VCaP (cell line): Measurements from ENCODE around the gene RAD18.

Experiments used
- H3K27ac ChIP-seq: fragments of 450-650 bp; 2 replicates; pipeline ENCODE4 v1.5.1; 2017
- CTCF ChIP-seq: fragments of 450-650 bp; conservative IDR thresholded peaks from 2 replicates; pipeline ENCODE4 v1.5.1; 2017; ENCODE audit warnings: mild to moderate bottlenecking, moderate library complexity

The RAD18 gene

GRCh38 chr3:8962226-8962861 is 928 bp downstream of the RAD18 start:
- H3K27ac ChIP-seq: peak overlapping the region; percentile 88
- TF ChIP-seq CTCF: no peak

- H3K27ac ChIP-seq: no peak overlapping the region
- no peak for TF ChIP-seq CTCF
Observed at GRCh38 chr3:8959668-8960067, 3.6 kb downstream of the RAD18 start.

GRCh38 chr3:8954938-8955763 is 8.1 kb downstream of the RAD18 start:
- TF ChIP-seq CTCF: no peak
- H3K27ac ChIP-seq: peak overlapping the region; percentile 46

- H3K27ac ChIP-seq: peak overlapping the region; percentile 46
- no peak for TF ChIP-seq CTCF
Observed at GRCh38 chr3:8953313-8953712, 10.0 kb downstream of the RAD18 start.

GRCh38 chr3:8952130-8952529 is 11.1 kb downstream of the RAD18 start:
- TF ChIP-seq CTCF: no peak
- H3K27ac ChIP-seq: no peak overlapping the region

GRCh38 chr3:8945890-8946600 is 17.2 kb downstream of the RAD18 start:
- no peak for TF ChIP-seq CTCF
- H3K27ac ChIP-seq: no peak overlapping the region
